Effector CD8-positive, alpha-beta T cell (primary cell): ENCODE measurements around the gene SLC24A3.

Experiments used
- DNase-seq: peaks from one replicate; lab custom pipeline; 2025; lab: John Stamatoyannopoulos, UW

SLC24A3 gene

GRCh38 chr20:19392344-19393130 lies 180.1 kb downstream of the SLC24A3 start:
- DNase-seq: no peak

GRCh38 chr20:19396460-19397081 lies 184.1 kb downstream of the SLC24A3 start:
- DNase-seq: no peak

- no peak for DNase-seq
Measured at GRCh38 chr20:19397226-19397625, 184.8 kb downstream of the SLC24A3 start.

GRCh38 chr20:19397666-19398065 lies 185.2 kb downstream of the SLC24A3 start:
- no peak for DNase-seq

GRCh38 chr20:19401096-19401495 lies 188.7 kb downstream of the SLC24A3 start:
- no peak for DNase-seq

- no peak for DNase-seq
Measured at GRCh38 chr20:19403549-19403948, 191.1 kb downstream of the SLC24A3 start.

GRCh38 chr20:19404826-19405225 lies 192.4 kb downstream of the SLC24A3 start:
- DNase-seq: no peak

- DNase-seq: no peak
Measured at GRCh38 chr20:19405958-19406357, 193.5 kb downstream of the SLC24A3 start.

GRCh38 chr20:19406381-19406780 lies 193.9 kb downstream of the SLC24A3 start:
- DNase-seq: no peak

- DNase-seq: no peak
Measured at GRCh38 chr20:19407196-19407595, 194.8 kb downstream of the SLC24A3 start.

GRCh38 chr20:19407736-19408135 lies 195.3 kb downstream of the SLC24A3 start:
- DNase-seq: no peak

- no peak for DNase-seq
Measured at GRCh38 chr20:19408971-19409370, 196.5 kb downstream of the SLC24A3 start.

GRCh38 chr20:19411811-19412210 lies 199.4 kb downstream of the SLC24A3 start:
- no peak for DNase-seq

GRCh38 chr20:19412254-19412653 lies 199.8 kb downstream of the SLC24A3 start:
- no peak for DNase-seq

- no peak for DNase-seq
Measured at GRCh38 chr20:19414600-19414999, 202.2 kb downstream of the SLC24A3 start.

- DNase-seq: no peak
Measured at GRCh38 chr20:19415786-19416185, 203.3 kb downstream of the SLC24A3 start.

GRCh38 chr20:19416627-19417026 lies 204.2 kb downstream of the SLC24A3 start:
- DNase-seq: no peak

GRCh38 chr20:19419396-19419795 lies 207.0 kb downstream of the SLC24A3 start:
- no peak for DNase-seq

- no peak for DNase-seq
Measured at GRCh38 chr20:19423097-19423899, 210.9 kb downstream of the SLC24A3 start.

- DNase-seq: no peak
Measured at GRCh38 chr20:19423900-19424620, 211.6 kb downstream of the SLC24A3 start.

- no peak for DNase-seq
Measured at GRCh38 chr20:19426356-19426755, 213.9 kb downstream of the SLC24A3 start.

- no peak for DNase-seq
Measured at GRCh38 chr20:19427480-19427879, 215.0 kb downstream of the SLC24A3 start.
